Vagina (tissue), 2 donors: ENCODE results near the gene VWC2L.

ENCODE experiments used
- CTCF ChIP-seq, 3 experiments: fragments of 450-650 bp in 2 of 3; fragments of 200-600 bp in 1 of 3; sonication (generic) in 1 of 3; IDR thresholded peaks; one replicate each; pipeline ENCODE4 v1.5.1; 2017 to 2019; ENCODE audit warnings: antibody characterized with exemption in 3 of 3, mild to moderate bottlenecking in 2 of 3, moderate library complexity in 2 of 3
- POLR2A ChIP-seq, 2 donors: fragments of 450-650 bp; IDR thresholded peaks; one replicate each; pipeline ENCODE4 v1.6.1; 2017; ENCODE audit warnings: antibody characterized with exemption in 2 of 2, mild to moderate bottlenecking in 2 of 2, moderate library complexity in 2 of 2

- TF ChIP-seq CTCF (IDR thresholded peaks at IDR 0.05) (no peak), POLR2A (IDR thresholded peaks at IDR 0.05) (no peak)
Observed at GRCh38 chr2:214591366-214591765, 180.5 kb downstream of the VWC2L start.
